ENCODE data around the gene GPC5.

GRCh38 chr13:92573467-92574057 is 1175.1 kb downstream of the GPC5 start:
- TF ChIP-seq POLR2AphosphoS5 (IDR thresholded peaks at IDR 0.05; ENCODE audit: low read depth, low read length): no peak
- no peak for TF ChIP-seq REST (IDR thresholded peaks at IDR 0.05; ENCODE audit: insufficient read depth in 1 of 2, low read depth in 2 of 2, low read length in 2 of 2)
- TF ChIP-seq TAF1 (IDR thresholded peaks at IDR 0.05; ENCODE audit: borderline replicate concordance, insufficient read depth, low read length): no peak
- TF ChIP-seq SIN3A (IDR thresholded peaks at IDR 0.05; ENCODE audit: borderline replicate concordance, insufficient read depth, low read length): no peak

Measured in PFSK-1 (cell line).